ENCODE data around the gene MS4A10.

The MS4A10 gene

DNA sequence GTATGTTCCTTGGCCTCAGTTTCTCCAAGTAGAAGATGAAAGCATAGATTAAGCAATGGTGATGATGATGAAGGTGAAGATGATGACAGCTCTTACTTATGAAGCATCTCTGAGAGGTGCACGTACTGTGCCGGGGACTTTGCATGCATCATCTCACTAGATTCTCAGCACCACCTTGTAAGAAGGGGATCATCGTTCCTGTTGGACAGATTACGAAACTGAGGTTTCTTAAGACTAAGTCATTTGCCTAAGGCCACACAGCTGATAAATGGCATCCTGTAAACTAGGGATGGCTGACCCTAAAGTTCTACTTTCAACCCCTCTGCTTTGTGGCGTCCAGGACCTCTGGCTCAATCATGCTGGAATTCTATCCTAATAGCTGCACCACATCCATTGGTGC, 19.8 kb upstream of the MS4A10 start:
- in situ Hi-C loops (cut with MboI; ENCODE audit: low sequenced_read_pairs): no loop called here

DNA sequence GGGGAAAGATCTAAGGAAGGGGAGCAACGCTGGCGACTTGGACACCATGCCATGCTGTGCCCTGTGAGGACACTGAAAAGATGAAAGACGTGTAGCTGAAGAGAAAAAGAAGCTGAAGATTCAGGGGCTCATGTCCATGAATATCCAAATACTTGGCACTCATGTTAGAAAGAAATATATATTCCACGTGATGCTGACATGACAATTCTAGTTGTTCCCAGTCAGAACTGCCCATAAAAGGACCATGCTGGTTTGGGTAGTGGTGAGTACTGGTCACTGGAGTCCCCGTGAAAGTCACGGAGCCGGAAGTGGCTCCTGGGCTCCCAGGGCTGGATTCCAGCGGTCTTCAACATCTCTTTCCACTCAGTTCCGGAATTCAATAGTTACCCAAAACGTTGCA, 18.6 kb upstream of the MS4A10 start:
- in situ Hi-C loops (cut with MboI; ENCODE audit: low sequenced_read_pairs): no loop called here

DNA sequence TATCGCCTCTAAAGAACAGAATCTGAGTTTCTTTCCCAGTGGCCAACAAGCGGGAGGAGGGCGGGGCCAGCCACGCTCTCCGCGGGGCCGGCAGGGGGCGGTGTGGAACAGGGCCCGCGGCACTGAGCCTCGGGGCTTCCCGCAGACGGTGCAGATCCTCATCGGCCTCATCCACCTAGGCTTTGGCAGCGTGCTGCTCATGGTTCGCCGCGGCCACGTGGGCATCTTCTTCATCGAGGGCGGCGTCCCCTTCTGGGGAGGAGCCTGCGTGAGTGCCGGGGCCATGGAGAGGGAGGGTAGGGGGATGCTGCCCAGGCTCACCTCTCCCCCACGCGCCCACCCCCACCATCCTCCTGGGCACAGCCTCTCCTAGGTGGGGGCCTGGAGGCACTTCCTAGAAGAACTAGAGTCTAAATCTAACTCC, 17.7 kb upstream of the MS4A10 start:
- in situ Hi-C loops (cut with MboI; ENCODE audit: low sequenced_read_pairs): no loop called here

- in situ Hi-C loops (cut with MboI; ENCODE audit: low sequenced_read_pairs): no loop called here
These were observed 16.9 kb upstream of the MS4A10 start for GRCh38 chr11:60768202-60768601.

- in situ Hi-C loops (cut with MboI; ENCODE audit: low sequenced_read_pairs): no loop called here
These were observed 15.9 kb upstream of the MS4A10 start for GRCh38 chr11:60769273-60769672.

DNA sequence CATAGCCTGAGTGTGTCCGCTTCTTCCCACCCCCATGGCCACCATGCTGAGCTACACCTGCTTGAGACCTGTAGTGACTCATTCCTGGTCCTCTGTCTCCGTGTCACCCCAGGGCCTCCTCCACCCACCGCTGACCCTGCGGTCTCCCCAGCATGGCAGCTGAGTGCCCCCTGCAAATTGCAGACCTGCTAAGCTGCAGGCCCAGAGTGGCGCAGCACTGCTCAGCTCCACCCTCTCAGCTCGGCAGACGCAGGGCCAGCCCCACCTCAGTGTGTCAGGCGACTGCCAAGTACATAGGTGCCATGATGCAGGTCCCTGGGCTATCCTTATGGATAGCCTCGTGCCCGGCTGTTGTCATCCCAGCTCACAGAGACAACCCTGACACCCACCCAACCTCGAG, 15.3 kb upstream of the MS4A10 start:
- in situ Hi-C loops (cut with MboI; ENCODE audit: low sequenced_read_pairs): no loop called here

DNA sequence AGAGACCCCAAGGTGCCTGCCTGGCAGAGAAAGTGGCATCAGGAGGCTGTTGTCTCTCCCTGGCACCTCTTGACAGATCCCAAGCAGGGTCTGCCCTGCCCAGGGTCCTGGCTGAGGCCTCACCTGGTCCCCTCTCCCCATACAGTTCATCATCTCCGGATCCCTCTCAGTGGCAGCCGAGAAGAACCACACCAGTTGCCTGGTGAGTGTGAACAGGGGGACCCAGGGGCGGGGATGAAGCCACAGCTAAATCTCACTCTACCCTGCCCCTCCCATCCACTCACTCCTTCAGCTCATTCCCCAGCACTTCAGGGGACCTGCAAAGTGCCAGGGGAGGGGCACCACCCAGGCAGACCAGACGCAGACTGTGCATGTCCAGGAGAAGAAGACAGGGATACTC, 14.0 kb upstream of the MS4A10 start:
- in situ Hi-C loops (cut with MboI; ENCODE audit: low sequenced_read_pairs): no loop called here

GRCh38 chr11:60771879-60772525, 13.1 kb upstream of the MS4A10 start:
- in situ Hi-C loops (cut with MboI; ENCODE audit: low sequenced_read_pairs): no loop called here

- in situ Hi-C loops (cut with MboI; ENCODE audit: low sequenced_read_pairs): no loop called here
These were observed 12.5 kb upstream of the MS4A10 start for GRCh38 chr11:60772666-60773065.

DNA sequence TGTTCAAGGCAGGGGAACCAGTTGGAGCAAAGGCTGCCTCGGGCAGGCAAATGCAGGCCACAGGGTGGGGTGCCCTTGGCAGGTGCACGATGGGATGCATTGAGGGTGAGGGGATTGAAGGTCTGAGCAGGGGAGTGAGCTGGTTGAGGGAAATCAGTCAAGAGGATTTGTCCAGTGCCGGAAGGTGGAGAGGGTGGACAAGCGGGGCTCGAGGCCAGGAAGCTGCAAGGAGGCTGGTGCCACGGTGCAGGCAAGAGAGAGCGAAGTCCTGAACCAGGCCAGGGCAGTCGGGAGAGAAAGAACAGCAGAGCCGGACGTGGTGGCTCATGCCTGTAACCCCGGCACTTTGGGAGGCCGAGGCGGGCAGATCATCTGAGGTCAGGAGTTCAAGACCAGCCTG, 10.4 kb upstream of the MS4A10 start:
- in situ Hi-C loops (cut with MboI; ENCODE audit: low sequenced_read_pairs): no loop called here

GRCh38 chr11:60775420-60775961, 9.6 kb upstream of the MS4A10 start:
- in situ Hi-C loops (cut with MboI; ENCODE audit: low sequenced_read_pairs): no loop called here

DNA sequence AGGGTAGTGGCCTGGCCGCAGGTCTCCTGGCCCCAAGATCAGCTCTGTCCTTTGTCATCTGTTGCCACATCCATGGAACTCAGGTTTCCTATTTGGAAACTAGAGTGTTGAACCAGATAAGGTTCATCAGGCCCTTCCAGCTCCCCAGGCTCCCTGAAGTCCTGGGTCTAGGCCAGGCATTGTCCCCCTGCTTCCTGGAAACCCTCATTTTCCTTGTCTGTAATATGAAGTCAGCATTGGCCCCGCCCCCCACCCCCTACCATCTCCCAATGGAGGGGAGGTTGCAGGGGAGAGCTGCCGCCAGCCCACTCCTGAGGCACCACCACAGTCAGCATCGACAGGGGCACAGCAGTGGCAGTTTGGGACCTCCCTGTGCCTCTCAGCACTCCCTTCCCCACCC, 9.0 kb upstream of the MS4A10 start:
- in situ Hi-C loops (cut with MboI; ENCODE audit: low sequenced_read_pairs): no loop called here

DNA sequence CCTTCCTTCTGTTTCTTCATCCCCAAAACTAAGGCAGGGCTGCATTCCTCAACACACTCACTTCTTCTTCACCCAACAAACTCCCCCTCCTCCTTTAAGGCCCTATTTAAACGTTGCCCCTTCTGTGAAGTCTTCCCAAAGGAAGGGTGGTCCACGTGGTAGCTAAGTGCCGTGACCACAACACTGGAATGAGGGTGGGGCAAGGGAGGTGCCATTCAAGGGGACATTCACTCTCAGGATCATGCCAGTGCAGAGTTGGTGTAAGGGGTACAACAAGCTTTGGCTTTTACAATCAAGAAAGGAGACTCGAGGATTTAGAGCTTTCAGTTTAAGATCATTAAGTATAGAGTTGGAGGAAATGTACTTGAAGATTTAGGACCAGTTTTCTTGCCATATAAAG, 8.0 kb upstream of the MS4A10 start:
- in situ Hi-C loops (cut with MboI; ENCODE audit: low sequenced_read_pairs): no loop called here

GRCh38 chr11:60777572-60777971, 7.6 kb upstream of the MS4A10 start:
- in situ Hi-C loops (cut with MboI; ENCODE audit: low sequenced_read_pairs): no loop called here

DNA sequence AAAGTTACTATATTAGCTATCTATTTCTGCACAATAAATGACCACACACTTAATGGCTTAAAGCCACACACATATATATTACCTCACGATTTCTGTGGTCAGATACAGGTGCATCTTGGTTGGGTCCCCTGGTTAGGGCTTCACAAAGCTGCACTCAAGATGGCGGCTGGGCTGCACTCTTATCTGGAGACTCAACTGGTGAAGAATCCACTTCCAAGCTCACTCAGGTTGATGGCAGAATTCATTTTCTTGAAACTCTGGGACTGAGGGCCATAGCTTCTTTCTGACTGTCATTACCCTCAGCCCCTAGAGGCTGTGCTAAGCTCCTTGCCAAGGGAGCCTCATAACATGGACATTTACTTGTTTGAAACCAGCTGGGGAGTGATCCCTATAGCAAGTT, 5.1 kb upstream of the MS4A10 start:
- in situ Hi-C loops (cut with MboI; ENCODE audit: low sequenced_read_pairs): no loop called here

- in situ Hi-C loops (cut with MboI; ENCODE audit: low sequenced_read_pairs): no loop called here
These were observed 4.4 kb upstream of the MS4A10 start for GRCh38 chr11:60780774-60781173.

DNA sequence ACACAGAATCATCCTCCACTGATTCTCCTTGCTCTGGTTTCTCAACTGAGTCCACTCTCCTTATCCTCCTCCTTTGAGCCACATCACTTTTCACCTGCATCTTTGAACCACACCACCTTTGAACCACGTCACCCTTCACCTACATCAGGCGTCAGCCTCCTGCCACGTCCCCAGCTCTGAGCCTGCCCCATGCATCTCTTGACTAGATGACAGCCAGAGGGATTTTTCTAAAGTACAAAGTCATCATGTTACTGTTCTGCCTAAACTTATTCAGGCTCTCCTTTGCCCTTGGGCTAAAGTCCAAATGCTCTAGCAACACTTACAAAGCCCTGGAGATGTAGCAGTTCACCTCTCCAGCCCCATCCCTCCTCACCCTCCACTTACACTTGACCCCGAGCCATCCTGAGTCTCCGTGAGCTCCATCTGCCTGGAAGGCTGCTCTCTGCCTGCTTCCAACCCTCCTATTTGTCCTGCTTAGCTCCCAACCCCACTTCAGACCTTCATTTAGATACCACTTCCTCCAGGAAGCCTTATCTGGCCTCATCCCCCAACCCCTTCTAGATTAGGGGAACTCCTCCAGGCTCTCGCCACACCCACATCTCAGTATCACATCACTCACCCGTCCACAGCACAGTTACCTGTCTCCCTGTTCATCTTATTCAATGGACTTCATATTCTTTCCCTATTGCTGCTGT, 3.7 kb upstream of the MS4A10 start:
- in situ Hi-C loops (cut with MboI; ENCODE audit: low sequenced_read_pairs): no loop called here

GRCh38 chr11:60781981-60782316, 3.2 kb upstream of the MS4A10 start:
- in situ Hi-C loops (cut with MboI; ENCODE audit: low sequenced_read_pairs): no loop called here

- in situ Hi-C loops (cut with MboI; ENCODE audit: low sequenced_read_pairs): no loop called here
These were observed 2.6 kb upstream of the MS4A10 start for GRCh38 chr11:60782393-60783140.

DNA sequence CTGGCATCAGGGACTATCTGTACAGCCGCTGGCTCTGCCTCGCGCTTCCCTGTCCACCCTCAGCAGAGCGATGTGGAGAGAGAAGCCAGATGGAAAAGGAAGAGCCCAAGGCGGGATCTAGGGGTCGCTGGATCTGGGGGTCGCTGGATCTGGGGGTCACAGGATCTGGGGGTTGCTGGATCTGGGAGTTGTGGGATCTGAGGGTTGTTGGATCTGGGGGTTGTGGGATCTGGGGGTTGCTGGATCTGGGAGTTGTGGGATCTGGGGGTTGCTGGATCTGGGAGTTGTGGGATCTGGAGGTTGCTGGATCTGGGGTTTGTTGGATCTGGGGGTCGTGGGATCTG, 2.0 kb upstream of the MS4A10 start:
- in situ Hi-C loops (cut with MboI; ENCODE audit: low sequenced_read_pairs): no loop called here

GRCh38 chr11:60783911-60784310, 1.2 kb upstream of the MS4A10 start:
- in situ Hi-C loops (cut with MboI; ENCODE audit: low sequenced_read_pairs): no loop called here

- in situ Hi-C loops (cut with MboI; ENCODE audit: low sequenced_read_pairs): no loop called here
These were observed 751 bp downstream of the MS4A10 start for GRCh38 chr11:60785806-60786361.

All from HL-60/S4 treated with phorbol 12-myristate 13-acetate at 8.2 ng/mL for 4 days and 3 days (cell line).